ENCODE data around the gene COL23A1. TPM values are rescaled to one million over a fixed set of nuclear protein-coding genes. Genes with fewer than 3 reads are reported as not detected.

COL23A1 gene
- total and polyA plus RNA-seq, 2 experiments from 2014 or later = 4.8 to 8.2 TPM

DNA sequence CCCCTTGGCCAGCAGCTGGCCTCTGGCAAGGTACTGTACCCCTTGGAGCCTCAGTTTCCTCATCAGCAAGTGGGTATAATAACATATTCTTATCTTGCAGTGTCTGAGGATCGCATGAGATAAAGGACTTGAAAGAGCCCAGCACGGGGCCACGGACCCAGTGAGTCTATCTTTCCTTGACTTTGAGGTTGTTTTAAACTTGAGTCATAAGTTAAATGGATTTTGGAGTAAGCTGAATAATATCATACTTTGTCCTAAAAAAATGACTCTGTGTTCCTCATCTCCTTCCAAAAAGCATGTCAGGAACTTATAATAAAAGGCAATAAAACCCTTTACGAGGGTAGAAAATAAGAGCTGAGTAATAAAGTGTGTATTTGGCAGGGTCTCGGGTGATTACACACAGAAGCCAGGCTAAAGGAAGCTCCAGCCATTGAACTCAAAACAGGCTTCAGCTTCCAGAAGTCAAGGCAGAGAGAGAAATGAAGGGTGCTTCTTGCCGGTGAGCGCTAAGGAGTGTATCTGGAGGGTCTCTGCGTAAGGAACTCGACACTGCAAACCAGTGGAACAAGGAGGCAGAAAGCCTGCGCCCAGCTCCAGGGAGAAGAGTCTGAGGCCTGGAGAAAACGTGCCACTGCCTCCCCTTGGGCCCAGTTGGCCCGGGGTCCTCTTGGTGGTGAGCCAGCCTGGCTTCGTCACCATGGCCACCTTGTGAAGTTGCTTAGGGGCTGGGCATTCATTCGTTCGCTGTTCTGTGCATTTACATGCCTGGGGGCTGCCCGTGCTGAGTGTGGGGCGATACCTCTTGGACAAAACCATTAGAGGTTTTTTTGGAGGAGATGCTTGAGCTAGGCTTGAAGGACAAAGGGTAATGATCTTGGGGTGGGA lies 285.2 kb downstream of the COL23A1 start:
- 0 out of 3 replicates have a peak, but pooled peaks cover 2% of the 10 kb centered on the region for H3K36me3 Mint-ChIP-seq (ENCODE audit: low read depth)
- ATAC-seq (no peak), DNase-seq (ENCODE audit: low spot score) (no peak)
- no peak for TF ChIP-seq JUNB (IDR thresholded peaks at IDR 0.05; ENCODE audit: unreplicated experiment)
- TF ChIP-seq CREB1 (CRISPR knock-in tag; IDR thresholded peaks at IDR 0.05; ENCODE audit: low read depth) = no peak
- TF ChIP-seq ZNF462 (CRISPR knock-in tag; IDR thresholded peaks at IDR 0.05) = no peak
- no peak for TF ChIP-seq NANOG (IDR thresholded peaks at IDR 0.05; ENCODE audit: borderline replicate concordance)
- no peak for TF ChIP-seq REST (IDR thresholded peaks at IDR 0.05; ENCODE audit: unreplicated experiment)
- TF ChIP-seq EZH2phosphoT487 (IDR thresholded peaks at IDR 0.05; ENCODE audit: unreplicated experiment) = no peak
- no peak for TF ChIP-seq ETS1 (IDR thresholded peaks at IDR 0.05)
- no peak for TF ChIP-seq STAT1 (IDR thresholded peaks at IDR 0.05; ENCODE audit: unreplicated experiment)
- TF ChIP-seq ZNF114 (CRISPR knock-in tag; IDR thresholded peaks at IDR 0.05) = no peak
- TF ChIP-seq ZNF331 (CRISPR knock-in tag; IDR thresholded peaks at IDR 0.05; ENCODE audit: low read depth) = no peak
- TF ChIP-seq POLR2AphosphoS5 (IDR thresholded peaks at IDR 0.05; ENCODE audit: low read depth) = no peak
- no peak for TF ChIP-seq CTCF (conservative IDR thresholded peaks at IDR 0.05; ENCODE audit: low read depth in 2 of 2)
- TF ChIP-seq EZH2 (IDR thresholded peaks at IDR 0.05; ENCODE audit: low read depth, unreplicated experiment) = no peak
- Histone ChIP-seq H3K36me3 (ENCODE audit: insufficient read depth) (no peaks in the 10 kb centered on the region), H4K20me1 (replicated peaks; ENCODE audit: insufficient read depth) (no peaks in the 10 kb centered on the region), H3F3A (replicated peaks; ENCODE audit: low read depth) (no peaks in the 10 kb centered on the region), H3K27me3 (ENCODE audit: insufficient read depth) (no peaks in the 10 kb centered on the region), H3K4me1 (ENCODE audit: insufficient read depth) (no peaks in the 10 kb centered on the region), H3K79me2 (replicated peaks; ENCODE audit: insufficient read depth) (no peaks in the 10 kb centered on the region), H3K27ac (ENCODE audit: low read depth) (no peak overlapping the region), H3K9me2 (ENCODE audit: insufficient read depth) (no peaks in the 10 kb centered on the region), H2AFZ (no peak overlapping the region), H3K4me3 (no peak overlapping the region), H3K4me2 (no peak overlapping the region)
- H3K4me3 Mint-ChIP-seq = no peak overlapping the region
- no peaks in the 10 kb centered on the region; the same call in 2 of the 3 replicates for H3K9me3 Mint-ChIP-seq
- peaks cover 15% of the 10 kb centered on the region for H3K4me1 Mint-ChIP-seq
- H3K27me3 Mint-ChIP-seq (ENCODE audit: insufficient read depth, low read depth, poor library complexity) = peaks cover 9% of the 10 kb centered on the region
- no peak overlapping the region for H3K27ac Mint-ChIP-seq

Data from GM23338 (cell line).